Astrocyte (in vitro differentiated cells and primary cell): ENCODE data around the gene SCN1B.

Experiments
- EZH2 ChIP-seq: IDR thresholded peaks from 2 replicates; pipeline ENCODE4 v1.6.1; 2012; ENCODE audit warnings: mild to moderate bottlenecking, low read length, inconsistent platforms; ENCODE audit not compliant: insufficient read depth
- TF ChIP-seq, protein P1 (sequence below): IDR thresholded peaks from 2 replicates; pipeline ENCODE4 v1.5.1; 2011; ENCODE audit warnings: low read depth, mild to moderate bottlenecking, inconsistent platforms, low read length, moderate library complexity; ENCODE audit not compliant: insufficient read depth

DNA sequence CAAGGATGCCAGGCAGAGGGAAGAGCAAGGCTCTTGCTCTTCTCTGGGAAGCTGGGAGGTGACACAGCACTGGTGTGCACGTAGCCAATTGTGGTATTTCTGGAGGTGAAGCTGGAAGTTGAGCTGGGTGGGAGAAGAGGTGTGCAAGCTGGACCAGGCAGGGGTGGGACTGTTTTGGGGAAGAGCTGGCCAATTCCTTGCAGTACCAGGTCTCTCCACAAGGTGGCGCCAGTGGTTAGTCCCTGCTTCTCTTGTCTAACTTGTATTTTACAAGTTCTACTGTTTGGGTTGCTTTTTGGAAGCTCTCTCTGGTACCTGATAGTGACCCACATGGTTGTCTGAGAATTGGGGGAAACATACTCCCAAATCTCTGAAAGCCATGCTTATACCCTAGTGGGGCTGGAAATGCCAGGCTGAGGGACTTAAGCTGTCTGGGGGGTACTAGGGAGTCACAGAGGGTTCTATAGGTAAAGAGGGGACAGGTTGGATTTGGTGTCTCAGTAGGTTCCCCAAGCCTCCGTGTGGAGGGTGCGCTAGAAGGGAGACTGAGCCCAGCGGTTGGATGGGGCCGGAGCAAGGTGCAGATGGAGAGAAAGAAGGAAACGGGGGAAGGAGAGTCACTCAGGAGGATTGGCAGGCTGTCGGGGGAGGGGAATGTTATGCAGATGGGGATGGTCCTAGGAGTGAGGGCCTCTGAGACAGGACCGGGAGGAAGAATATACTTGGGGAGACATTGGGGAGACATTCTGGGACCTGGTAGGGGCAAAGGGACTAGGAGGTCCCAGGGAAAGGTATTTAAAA is 14.2 kb downstream of the SCN1B start:
- TF ChIP-seq, protein P1, sequence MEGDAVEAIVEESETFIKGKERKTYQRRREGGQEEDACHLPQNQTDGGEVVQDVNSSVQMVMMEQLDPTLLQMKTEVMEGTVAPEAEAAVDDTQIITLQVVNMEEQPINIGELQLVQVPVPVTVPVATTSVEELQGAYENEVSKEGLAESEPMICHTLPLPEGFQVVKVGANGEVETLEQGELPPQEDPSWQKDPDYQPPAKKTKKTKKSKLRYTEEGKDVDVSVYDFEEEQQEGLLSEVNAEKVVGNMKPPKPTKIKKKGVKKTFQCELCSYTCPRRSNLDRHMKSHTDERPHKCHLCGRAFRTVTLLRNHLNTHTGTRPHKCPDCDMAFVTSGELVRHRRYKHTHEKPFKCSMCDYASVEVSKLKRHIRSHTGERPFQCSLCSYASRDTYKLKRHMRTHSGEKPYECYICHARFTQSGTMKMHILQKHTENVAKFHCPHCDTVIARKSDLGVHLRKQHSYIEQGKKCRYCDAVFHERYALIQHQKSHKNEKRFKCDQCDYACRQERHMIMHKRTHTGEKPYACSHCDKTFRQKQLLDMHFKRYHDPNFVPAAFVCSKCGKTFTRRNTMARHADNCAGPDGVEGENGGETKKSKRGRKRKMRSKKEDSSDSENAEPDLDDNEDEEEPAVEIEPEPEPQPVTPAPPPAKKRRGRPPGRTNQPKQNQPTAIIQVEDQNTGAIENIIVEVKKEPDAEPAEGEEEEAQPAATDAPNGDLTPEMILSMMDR = peak; percentile 95
- no peak for TF ChIP-seq EZH2
